HG02610 (cell line): Measurements from ENCODE around the gene NOL12.

Source experiments
- ATAC-seq: cut with Tn5 transposase; IDR thresholded peaks from one replicate; pipeline ENCODE4 v1.9.1; 2021; ENCODE audit warnings: mild to moderate bottlenecking, moderate library complexity; ENCODE audit not compliant: unreplicated experiment

The NOL12 gene

DNA sequence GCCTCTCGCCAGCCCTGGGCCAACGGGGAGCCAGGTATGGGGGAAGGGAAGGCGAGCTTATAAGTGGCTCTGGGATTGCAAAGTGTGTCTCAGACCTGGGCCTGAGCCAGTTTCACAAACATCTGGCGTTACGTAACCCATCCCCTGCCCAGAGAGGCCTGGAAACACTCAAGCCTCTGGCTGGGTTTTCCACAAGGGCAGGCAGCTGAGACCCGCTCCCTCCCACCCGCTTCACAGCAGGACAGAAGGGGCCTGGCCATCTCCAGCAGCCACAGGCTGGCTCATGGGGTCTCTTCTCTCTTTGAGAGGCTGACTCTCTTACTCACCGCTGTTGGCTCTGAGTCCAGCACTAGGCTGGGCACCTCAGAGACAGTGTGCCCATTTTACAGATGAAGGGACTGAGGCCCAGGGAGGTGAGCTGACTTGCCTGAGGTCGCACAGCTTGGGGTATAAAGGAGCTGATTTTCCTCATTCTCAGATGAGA lies 55.2 kb downstream of the NOL12 start:
- no peak for ATAC-seq

DNA sequence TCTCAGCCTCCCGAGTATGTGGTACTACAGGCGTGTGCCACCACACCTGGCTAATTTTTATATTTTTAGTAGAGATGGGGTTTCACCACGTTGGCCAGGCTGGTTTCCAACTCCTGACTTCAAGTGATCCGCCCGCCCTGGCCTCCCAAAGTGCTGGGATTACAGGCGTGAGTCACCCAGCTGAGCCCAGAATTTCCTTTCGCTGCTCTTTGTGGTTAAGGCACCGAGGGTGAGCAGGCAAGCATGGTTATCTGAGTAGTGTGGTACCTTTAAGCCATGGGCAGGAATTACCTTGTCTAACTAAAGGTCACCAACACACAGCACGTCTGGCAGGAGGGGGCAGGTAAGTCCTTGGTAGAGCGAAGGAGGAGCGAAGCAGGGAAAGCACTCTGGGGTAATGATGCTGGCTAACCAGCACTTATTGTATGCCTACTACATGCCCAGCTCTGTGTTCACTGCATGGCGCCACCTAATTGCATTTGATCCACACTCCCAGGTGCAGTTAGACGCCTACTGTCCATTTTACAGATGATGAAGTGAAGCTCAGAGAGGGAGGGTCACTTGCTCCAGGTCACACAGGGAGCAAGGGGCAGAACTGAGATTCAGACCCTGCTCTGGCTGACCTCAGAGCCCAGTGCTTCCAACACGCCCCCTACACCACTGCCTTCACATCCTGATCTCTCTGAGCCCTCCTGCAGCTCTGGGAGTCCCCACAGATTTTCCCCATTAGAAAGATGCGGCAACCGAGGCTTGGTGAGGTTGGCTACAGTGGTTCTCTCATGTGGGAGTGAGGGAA lies 56.4 kb downstream of the NOL12 start:
- no peak for ATAC-seq
